Colonic mucosa (tissue), 4 donors: ENCODE measurements around the gene SDS. TPM values are rescaled to one million over a fixed set of nuclear protein-coding genes. Genes with fewer than 3 reads are reported as not detected.

Experiments used
- DNase-seq: peaks from one replicate; pipeline ENCODE4 v3.0.0-alpha.2; 2020
- H3K27ac ChIP-seq: fragments of 200-600 bp; one replicate; pipeline ENCODE4 v1.8.0; 2021
- H3K27me3 ChIP-seq: fragments of 200-600 bp; one replicate; pipeline ENCODE4 v1.8.0; 2021
- H3K36me3 ChIP-seq: fragments of 200-600 bp; one replicate; pipeline ENCODE4 v1.8.0; 2021
- H3K4me1 ChIP-seq: fragments of 200-600 bp; one replicate; pipeline ENCODE4 v1.8.0; 2021; ENCODE audit warnings: mild to moderate bottlenecking
- H3K4me3 ChIP-seq: fragments of 200-600 bp; one replicate; pipeline ENCODE4 v1.8.0; 2021
- H3K9ac ChIP-seq, 2 donors: one replicate each; pipeline ENCODE4 v1.7.0; 2013; ENCODE audit warnings: control low read depth in 2 of 2, low read depth in 2 of 2, low read length in 2 of 2
- H3K9me3 ChIP-seq: fragments of 200-600 bp; one replicate; pipeline ENCODE4 v1.8.0; 2021
- CTCF ChIP-seq: fragments of 200-600 bp; IDR thresholded peaks from one replicate; pipeline ENCODE4 v1.8.0; 2022; ENCODE audit warnings: antibody characterized with exemption, mild to moderate bottlenecking
- intact Hi-C: fragments of 100-400 bp; cut with DNase I; formaldehyde crosslinking; loops from one replicate; pipeline ENCODE4 v1.14.1; 2022
- total RNA-seq, 2 donors: library from RNA; stranded (reverse); fragmentation: NEBNext Ultra II Directional in 1 of 2; extraction: Animal tissue kit (Norgen Biotek cat#: 25700) in 1 of 2; gene quantifications; one replicate each; pipeline ENCODE4 v1.2.1, GENCODE V29; 2021
- donor health status: healthy.
- donor health status: DM: no; HTN: no; CAD: no.
- donor health status: DM: no; HTN: no; CAD: no.

SDS gene
- total RNA-seq, 2 donors from 2014 or later = 1.0 to 4.4 TPM

- no peak for TF ChIP-seq CTCF
- H3K4me1 ChIP-seq = no peaks in the 10 kb centered on the region
- H3K36me3 ChIP-seq = no peaks in the 10 kb centered on the region
- H3K9ac ChIP-seq = peak within 1 kb of the TSS; percentile 74 to 90
- peak within 1 kb of the TSS; percentile 58 for H3K4me3 ChIP-seq
- H3K9me3 ChIP-seq = no peaks in the 10 kb centered on the region
- H3K27ac ChIP-seq = peak within 1 kb of the TSS; percentile 59
- intact Hi-C loops = loop anchor here (5.0 kb wide), 1 partner anchor 225 kb away; no protein-coding TSS in a partner anchor
- peak; percentile 83 for DNase-seq
- no peaks in the 10 kb centered on the region for H3K27me3 ChIP-seq
Observed at GRCh38 chr12:113422030-113422885, 18.6 kb upstream of the SDS start, which contains the start of gene SDSL. Gene SDSL, plus strand, starts transcription at chr12:113422380. Its CDS starts 5,603 bp downstream, at chr12:113427983.

- H3K36me3 ChIP-seq = no peaks in the 10 kb centered on the region
- no peak overlapping the region for H3K4me3 ChIP-seq
- H3K9me3 ChIP-seq = no peaks in the 10 kb centered on the region
- H3K4me1 ChIP-seq = no peaks in the 10 kb centered on the region
- intact Hi-C loops = loop anchor here (5.0 kb wide), 1 partner anchor 224 kb away; no protein-coding TSS in a partner anchor
- no peak overlapping the region for H3K9ac ChIP-seq
- no peak for TF ChIP-seq CTCF
- no peak for DNase-seq
- no peaks in the 10 kb centered on the region for H3K27me3 ChIP-seq
- H3K27ac ChIP-seq = no peak overlapping the region
Observed at GRCh38 chr12:113420996-113421595, 17.4 kb upstream of the SDS start.

GRCh38 chr12:113418213-113418879 is 14.7 kb upstream of the SDS start:
- H3K4me3 ChIP-seq = no peak overlapping the region
- H3K9me3 ChIP-seq = no peaks in the 10 kb centered on the region
- intact Hi-C loops = no loop called here
- H3K36me3 ChIP-seq = no peaks in the 10 kb centered on the region
- no peaks in the 10 kb centered on the region for H3K27me3 ChIP-seq
- H3K27ac ChIP-seq = no peak overlapping the region
- no peak for DNase-seq
- TF ChIP-seq CTCF = no peak
- H3K9ac ChIP-seq = no peak overlapping the region
- no peaks in the 10 kb centered on the region for H3K4me1 ChIP-seq

- H3K9ac ChIP-seq = no peak overlapping the region
- H3K9me3 ChIP-seq = no peaks in the 10 kb centered on the region
- TF ChIP-seq CTCF = no peak
- H3K4me3 ChIP-seq = no peak overlapping the region
- intact Hi-C loops = no loop called here
- no peaks in the 10 kb centered on the region for H3K27me3 ChIP-seq
- DNase-seq = no peak
- H3K36me3 ChIP-seq = no peaks in the 10 kb centered on the region
- no peak overlapping the region for H3K27ac ChIP-seq
- H3K4me1 ChIP-seq = no peaks in the 10 kb centered on the region
Observed at GRCh38 chr12:113416091-113416754, 12.5 kb upstream of the SDS start.

GRCh38 chr12:113414519-113415038 is 10.9 kb upstream of the SDS start:
- DNase-seq = no peak
- TF ChIP-seq CTCF = no peak
- no peak overlapping the region for H3K9ac ChIP-seq

More at GRCh38 chr12:113414519-113415038, 10.9 kb upstream of the SDS start:
- Histone ChIP-seq H3K27ac (no peak overlapping the region), H3K4me1 (no peaks in the 10 kb centered on the region), H3K36me3 (no peaks in the 10 kb centered on the region), H3K27me3 (no peaks in the 10 kb centered on the region), H3K4me3 (no peak overlapping the region), H3K9me3 (no peaks in the 10 kb centered on the region)
- intact Hi-C loops = no loop called here
